Measurements from ENCODE around the gene MEGF6. TPM values are rescaled to one million over a fixed set of nuclear protein-coding genes. Genes with fewer than 3 reads are reported as not detected.

MEGF6 gene
- total and polyA plus RNA-seq, 9 of the 15 experiments (the other 6 are each of a cell fraction or from before 2014, with no cell fraction given), result 0.03 to 1.7 (median 0.24) TPM; not detected in 3

- WGBS (ENCODE audit: insufficient coverage, low coverage, missing lambda C conversion rate), result 4% methylated on average over 19 of the region's 19 CpGs
- intact Hi-C loops (cut with micrococcal nuclease), result no loop called here
- DNase-seq (ENCODE audit: extremely low read depth in 1 of 4, low spot score in 3 of 4) (no peak), FAIRE-seq (no peak), ATAC-seq (no peak)
- CTCF ChIA-PET (ENCODE audit: low intra/inter-chr PET ratio), result no interaction called here
- Histone ChIP-seq H3K27ac (ENCODE audit: extremely low read depth, low read depth, low read length) (no peak overlapping the region), H3K4me2 (ENCODE audit: insufficient read depth, low read length) (no peak overlapping the region), H3K4me1 (replicated peaks in 1 of 2; ENCODE audit: control insufficient read depth in 2 of 2, insufficient read depth in 2 of 2, low read length in 2 of 2) (peaks cover 0 to 8% of the 10 kb centered on the region in 2 experiments; a peak in 3 of 5 replicates), H3K9me1 (ENCODE audit: control insufficient read depth, insufficient read depth, low read length) (no peaks in the 10 kb centered on the region), H3K27me3 (ENCODE audit: control insufficient read depth in 2 of 2, insufficient read depth in 2 of 2, low read length in 2 of 2) (peaks cover 9 to 32% of the 10 kb centered on the region in 2 experiments; a peak in 4 of 5 replicates), H3K4me3 (no peak overlapping the region), H3K9me3 (replicated peaks; ENCODE audit: control insufficient read depth, insufficient read depth, low read depth, low read length) (no peaks in the 10 kb centered on the region; the same call in 1 of the 2 replicates), H3K36me3 (ENCODE audit: control insufficient read depth, insufficient read depth, low read length) (no peaks in the 10 kb centered on the region), H2AFZ (ENCODE audit: low read depth, low read length) (no peak overlapping the region), H3K79me2 (ENCODE audit: control insufficient read depth, insufficient read depth, low read length) (no peaks in the 10 kb centered on the region), H4K20me1 (replicated peaks; ENCODE audit: control insufficient read depth, insufficient read depth, low read length) (0 out of 2 replicates have a peak, but pooled peaks cover 7% of the 10 kb centered on the region), H3K9ac (ENCODE audit: insufficient read depth in 1 of 2, low read depth in 2 of 2, low read length in 2 of 2) (no peak overlapping the region)
- in situ Hi-C loops (cut with MboI), result no loop called here
- BruUV-seq (replicated peaks), result no TSS peak
- POLR2A ChIA-PET, result interaction anchor here (0.6 kb wide), 1 partner anchor 1955 kb away, joined by 3 read pairs; no protein-coding TSS in a partner anchor
- TF ChIP-seq ATF6 (CRISPR knock-in tag; IDR thresholded peaks at IDR 0.05) (no peak), ATF2 (CRISPR knock-in tag; IDR thresholded peaks at IDR 0.05) (no peak), ZNF512 (tag; IDR thresholded peaks at IDR 0.05) (no peak), ARHGAP35 (IDR thresholded peaks at IDR 0.05; ENCODE audit: partially characterized antibody) (no peak), ZNF146 (CRISPR knock-in tag; IDR thresholded peaks at IDR 0.05; ENCODE audit: unreplicated experiment) (no peak), PBX2 (CRISPR knock-in tag; IDR thresholded peaks at IDR 0.05; ENCODE audit: low read depth) (no peak), PBX2 (tag; conservative IDR thresholded peaks at IDR 0.05; ENCODE audit: low read depth) (no peak), ZBTB9 (CRISPR knock-in tag; IDR thresholded peaks at IDR 0.05) (no peak), POLR2H (tag; IDR thresholded peaks at IDR 0.05; ENCODE audit: low read depth) (no peak), ZNF589 (CRISPR knock-in tag; IDR thresholded peaks at IDR 0.05; ENCODE audit: low read depth) (no peak)
Observed at GRCh38 chr1:3578906-3579305, 32.4 kb downstream of the MEGF6 start.

Measured in K562 (cell line).